ENCODE data around the gene RANBP17. TPM values are rescaled to one million over a fixed set of nuclear protein-coding genes. Genes with fewer than 3 reads are reported as not detected.

Gene RANBP17
- polyA plus RNA-seq, 1 donor from 2014 or later = 25.5 TPM

GRCh38 chr5:171137768-171138525 is 276.1 kb downstream of the RANBP17 start:
- Histone ChIP-seq H3K9ac (ENCODE audit: low read length) (no peak overlapping the region), H3K36me3 (ENCODE audit: insufficient read depth, low read length) (no peaks in the 10 kb centered on the region), H3F3A (ENCODE audit: insufficient read depth, low read length, poor library complexity, severe bottlenecking) (no peaks in the 10 kb centered on the region), H2AFZ (ENCODE audit: low read depth, low read length) (no peak overlapping the region), H3K4me2 (ENCODE audit: low read length) (no peak overlapping the region), H3K9me3 (ENCODE audit: low read length) (no peaks in the 10 kb centered on the region), H4K20me1 (ENCODE audit: insufficient read depth) (no peaks in the 10 kb centered on the region), H3K4me3 (ENCODE audit: low read length) (no peak overlapping the region), H3K27ac (ENCODE audit: low read length) (no peak overlapping the region), H3K79me2 (replicated peaks; ENCODE audit: insufficient read depth, low read length) (no peaks in the 10 kb centered on the region), H3K9me2 (ENCODE audit: insufficient read depth, low read length) (no peaks in the 10 kb centered on the region), H3K27me3 (ENCODE audit: insufficient read depth, low read depth, low read length) (no peaks in the 10 kb centered on the region)
- no peak for TF ChIP-seq MXI1 (conservative IDR thresholded peaks at IDR 0.05; ENCODE audit: poor library complexity, severe bottlenecking)

GRCh38 chr5:171139227-171139626 is 277.4 kb downstream of the RANBP17 start:
- no peaks in the 10 kb centered on the region for H3K27me3 ChIP-seq (ENCODE audit: insufficient read depth, low read depth, low read length)
- H4K20me1 ChIP-seq (ENCODE audit: insufficient read depth) = no peaks in the 10 kb centered on the region
- no peak overlapping the region for H3K27ac ChIP-seq (ENCODE audit: low read length)
- H3K9ac ChIP-seq (ENCODE audit: low read length) = no peak overlapping the region
- H2AFZ ChIP-seq (ENCODE audit: low read depth, low read length) = no peak overlapping the region
- no peaks in the 10 kb centered on the region for H3K9me3 ChIP-seq (ENCODE audit: low read length)
- H3K4me3 ChIP-seq (ENCODE audit: low read length) = no peak overlapping the region
- H3F3A ChIP-seq (ENCODE audit: insufficient read depth, low read length, poor library complexity, severe bottlenecking) = peaks cover 3% of the 10 kb centered on the region
- no peaks in the 10 kb centered on the region for H3K79me2 ChIP-seq (replicated peaks; ENCODE audit: insufficient read depth, low read length)
- TF ChIP-seq TAF1 (IDR thresholded peaks at IDR 0.05; ENCODE audit: low read depth) (no peak), EZH2 (IDR thresholded peaks at IDR 0.05; ENCODE audit: borderline replicate concordance, insufficient read depth, low read length, poor library complexity, severe bottlenecking) (no peak)
- no peaks in the 10 kb centered on the region for H3K36me3 ChIP-seq (ENCODE audit: insufficient read depth, low read length)
- H3K4me2 ChIP-seq (ENCODE audit: low read length) = no peak overlapping the region
- H3K9me2 ChIP-seq (ENCODE audit: insufficient read depth, low read length) = no peaks in the 10 kb centered on the region

- H3K79me2 ChIP-seq (replicated peaks; ENCODE audit: insufficient read depth, low read length) = no peaks in the 10 kb centered on the region
- no peak overlapping the region for H2AFZ ChIP-seq (ENCODE audit: low read depth, low read length)
- H3F3A ChIP-seq (ENCODE audit: insufficient read depth, low read length, poor library complexity, severe bottlenecking) = peaks cover 3% of the 10 kb centered on the region
- H3K27ac ChIP-seq (ENCODE audit: low read length) = no peak overlapping the region
- no peaks in the 10 kb centered on the region for H3K9me2 ChIP-seq (ENCODE audit: insufficient read depth, low read length)
- H3K9me3 ChIP-seq (ENCODE audit: low read length) = no peaks in the 10 kb centered on the region
- no peaks in the 10 kb centered on the region for H3K36me3 ChIP-seq (ENCODE audit: insufficient read depth, low read length)
- TF ChIP-seq REST (IDR thresholded peaks at IDR 0.05; ENCODE audit: borderline replicate concordance) = no peak
- no peak for TF ChIP-seq EP300 (conservative IDR thresholded peaks at IDR 0.05; ENCODE audit: poor library complexity, severe bottlenecking)
- no peak for TF ChIP-seq CTCF (IDR thresholded peaks at IDR 0.05; ENCODE audit: poor library complexity, severe bottlenecking)
- TF ChIP-seq POLR2AphosphoS5 (IDR thresholded peaks at IDR 0.05) = no peak
- TF ChIP-seq MXI1 (conservative IDR thresholded peaks at IDR 0.05; ENCODE audit: poor library complexity, severe bottlenecking) = no peak
- TF ChIP-seq EZH2 (IDR thresholded peaks at IDR 0.05; ENCODE audit: borderline replicate concordance, insufficient read depth, low read length, poor library complexity, severe bottlenecking) = no peak
- TF ChIP-seq SMC3 (conservative IDR thresholded peaks at IDR 0.05; ENCODE audit: poor library complexity) = no peak
- TF ChIP-seq TAF1 (IDR thresholded peaks at IDR 0.05; ENCODE audit: low read depth) = no peak
- TF ChIP-seq RAD21 (conservative IDR thresholded peaks at IDR 0.05) = no peak
- H3K27me3 ChIP-seq (ENCODE audit: insufficient read depth, low read depth, low read length) = no peaks in the 10 kb centered on the region
- no peak overlapping the region for H3K4me2 ChIP-seq (ENCODE audit: low read length)
- H3K9ac ChIP-seq (ENCODE audit: low read length) = no peak overlapping the region
- H4K20me1 ChIP-seq (ENCODE audit: insufficient read depth) = no peaks in the 10 kb centered on the region
- H3K4me3 ChIP-seq (ENCODE audit: low read length) = no peak overlapping the region
Observed at GRCh38 chr5:171142617-171143016, 280.8 kb downstream of the RANBP17 start.
